Measurements from ENCODE around the gene SUFU. TPM values are rescaled to one million over a fixed set of nuclear protein-coding genes. Genes with fewer than 3 reads are reported as not detected.
A peak's percentile ranks its signal among the peaks of the same experiment; 100 is the strongest.

Gene SUFU
- total RNA-seq, 1 donor from 2014 or later = 7.4 TPM

DNA sequence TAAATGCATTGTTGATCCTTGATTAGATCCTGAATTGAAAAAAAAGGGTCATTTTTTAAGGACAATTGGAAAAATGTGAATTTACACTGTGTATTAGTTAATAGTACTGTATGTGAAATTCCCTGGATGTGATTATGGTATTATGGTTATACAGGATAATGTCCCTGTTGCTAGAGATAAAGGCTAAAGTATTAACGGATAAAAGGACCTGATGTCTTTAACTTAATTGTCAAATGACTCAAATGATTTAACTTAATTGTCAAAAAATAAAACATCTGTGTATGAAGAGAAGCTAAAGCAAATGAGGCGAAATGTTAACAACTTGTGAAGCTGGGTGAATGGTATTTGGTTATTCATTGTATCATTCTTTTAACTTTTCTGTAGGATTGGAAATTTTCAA is 48.8 kb downstream of the SUFU start:
- no peak for DNase-seq

- no peak for DNase-seq
These were observed 50.0 kb downstream of the SUFU start for GRCh38 chr10:102553771-102554170.

DNA sequence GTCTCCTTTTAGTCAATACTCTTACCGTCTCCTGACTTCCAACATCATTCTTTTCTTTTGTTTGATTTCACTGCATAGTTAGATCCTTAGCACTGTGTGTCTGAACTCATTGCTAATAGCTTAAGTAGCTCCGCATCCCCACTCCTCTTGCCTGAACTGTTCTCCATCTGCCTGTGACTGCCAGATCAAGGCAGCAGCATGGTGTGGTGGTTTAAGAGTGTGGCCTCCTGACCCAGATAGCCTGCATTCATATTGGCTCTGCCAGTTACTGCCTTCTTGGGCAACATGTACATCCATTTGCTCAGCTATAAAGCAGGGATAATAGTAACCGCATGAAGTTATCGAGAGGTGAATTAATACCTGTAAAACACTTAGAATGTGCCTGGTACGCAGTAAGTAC is 50.8 kb downstream of the SUFU start:
- DNase-seq = no peak

GRCh38 chr10:102555781-102556328 is 52.1 kb downstream of the SUFU start:
- no peak for DNase-seq

DNA sequence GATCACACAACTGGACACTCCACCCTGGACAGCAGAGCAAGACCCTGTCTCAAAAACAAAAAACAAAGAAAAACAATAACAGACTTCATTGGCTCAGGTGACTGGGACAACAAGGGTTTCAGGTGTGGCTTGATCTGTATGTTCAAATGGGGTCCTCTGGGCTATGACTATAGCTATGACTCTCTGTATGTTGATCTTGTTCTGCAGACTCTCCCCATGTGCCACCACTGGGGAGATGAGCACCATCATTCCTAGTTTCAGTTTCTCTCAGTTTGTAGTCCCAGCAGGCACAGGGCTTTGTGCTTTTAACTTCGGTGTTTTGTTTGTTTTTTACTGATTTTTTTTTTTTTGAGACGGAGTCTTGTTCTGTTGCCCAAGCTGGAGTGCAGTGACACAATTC is 53.8 kb downstream of the SUFU start:
- no peak for DNase-seq

GRCh38 chr10:102559764-102560163 is 56.0 kb downstream of the SUFU start:
- DNase-seq = no peak

DNA sequence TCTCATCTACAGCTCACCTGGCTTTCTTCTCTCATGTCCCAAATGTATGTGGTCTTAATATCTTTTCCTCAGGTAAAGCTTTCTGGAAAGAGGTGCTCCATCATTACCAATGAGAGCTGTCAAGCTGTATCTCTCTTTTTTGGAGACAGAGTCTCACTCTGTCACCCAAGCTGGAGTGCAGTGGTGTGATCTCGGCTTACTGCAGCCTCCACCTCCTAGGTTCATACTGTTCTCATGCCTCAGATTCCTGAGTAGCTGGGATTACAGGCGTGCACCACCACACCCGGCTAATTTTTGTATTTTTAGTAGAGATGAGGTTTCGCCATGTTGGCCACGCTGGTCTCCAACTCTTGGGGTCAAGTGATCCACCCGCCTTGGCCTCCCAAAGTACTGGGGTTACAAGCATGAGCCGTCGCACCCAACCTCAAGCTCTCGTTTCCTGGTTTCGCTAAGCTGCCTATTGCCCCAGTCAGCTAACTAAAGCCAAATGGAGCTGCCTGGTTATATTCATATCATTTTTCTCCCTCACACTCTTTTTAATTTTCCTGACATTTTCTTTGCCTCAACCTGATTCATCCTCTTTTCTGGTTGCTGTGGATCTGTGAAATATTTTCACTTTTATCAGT is 60.5 kb downstream of the SUFU start:
- DNase-seq = no peak

GRCh38 chr10:102565793-102566192 is 62.0 kb downstream of the SUFU start:
- no peak for DNase-seq

DNA sequence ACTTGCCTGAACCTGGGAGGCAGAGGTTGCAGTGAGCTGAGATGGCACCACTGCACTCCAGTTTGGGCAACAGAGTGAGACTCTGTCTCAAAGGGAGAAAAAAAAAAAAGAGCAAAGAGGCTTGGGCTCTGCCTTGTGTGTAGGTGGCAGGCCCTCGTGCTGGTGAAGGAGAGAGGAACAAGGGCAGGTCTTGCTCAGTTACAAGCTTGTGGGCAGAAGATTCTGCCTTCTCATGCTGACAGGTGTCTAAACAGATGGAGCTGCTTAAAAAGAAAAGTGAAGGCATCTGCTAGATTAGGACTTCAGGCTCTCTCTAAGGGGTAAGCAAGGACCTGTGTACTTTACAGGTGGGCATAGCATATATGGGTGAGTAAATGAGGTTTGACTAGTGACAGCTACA is 75.0 kb downstream of the SUFU start:
- DNase-seq = no peak

- peak; percentile 38 for DNase-seq
These were observed 75.6 kb downstream of the SUFU start for GRCh38 chr10:102579328-102579727.

DNA sequence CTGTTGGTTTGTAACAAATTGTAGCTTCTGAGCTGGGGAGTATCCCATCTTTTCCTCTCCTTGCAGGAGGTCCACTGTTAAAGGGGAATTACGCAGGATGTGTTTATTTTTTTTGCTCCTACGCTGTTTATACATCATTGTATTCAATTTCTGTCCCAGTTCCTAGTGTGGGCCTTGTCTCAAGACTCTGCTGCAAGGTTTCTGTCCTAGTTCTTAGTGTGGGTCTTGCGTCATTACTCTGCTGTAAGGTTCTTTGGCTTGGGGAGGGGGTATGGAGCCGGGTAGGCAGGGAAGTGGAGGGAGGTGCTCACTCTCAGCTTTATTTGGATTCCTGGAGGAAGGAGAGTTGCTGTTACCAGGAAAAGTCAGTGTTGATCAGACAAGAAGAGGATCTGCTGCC is 76.5 kb downstream of the SUFU start:
- no peak for DNase-seq

- DNase-seq = no peak
These were observed 77.6 kb downstream of the SUFU start for GRCh38 chr10:102581401-102581800.

- no peak for DNase-seq
These were observed 78.3 kb downstream of the SUFU start for GRCh38 chr10:102581981-102582580.

GRCh38 chr10:102583435-102584417 is 80.0 kb downstream of the SUFU start:
- peak; percentile 84 for DNase-seq

DNA sequence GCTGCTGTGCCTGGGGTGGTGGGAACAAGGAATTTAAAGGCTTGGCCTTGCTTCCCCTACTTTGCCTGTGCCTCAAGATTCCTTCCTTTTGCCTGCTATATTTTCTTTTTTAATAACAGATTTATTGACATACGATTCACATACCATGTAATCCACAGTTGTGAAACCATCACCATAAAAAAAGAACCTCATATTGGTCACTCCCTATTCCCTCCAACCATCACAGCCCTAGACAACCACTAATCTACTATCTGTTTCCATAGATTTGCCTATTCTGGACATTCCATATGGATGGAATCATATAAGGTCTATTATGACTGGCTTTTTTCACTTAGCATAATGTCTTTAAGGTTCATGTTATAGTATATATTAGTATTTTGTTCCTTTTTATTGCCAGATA is 81.3 kb downstream of the SUFU start:
- no peak for DNase-seq

GRCh38 chr10:102586858-102587257 is 83.1 kb downstream of the SUFU start:
- DNase-seq = no peak

DNA sequence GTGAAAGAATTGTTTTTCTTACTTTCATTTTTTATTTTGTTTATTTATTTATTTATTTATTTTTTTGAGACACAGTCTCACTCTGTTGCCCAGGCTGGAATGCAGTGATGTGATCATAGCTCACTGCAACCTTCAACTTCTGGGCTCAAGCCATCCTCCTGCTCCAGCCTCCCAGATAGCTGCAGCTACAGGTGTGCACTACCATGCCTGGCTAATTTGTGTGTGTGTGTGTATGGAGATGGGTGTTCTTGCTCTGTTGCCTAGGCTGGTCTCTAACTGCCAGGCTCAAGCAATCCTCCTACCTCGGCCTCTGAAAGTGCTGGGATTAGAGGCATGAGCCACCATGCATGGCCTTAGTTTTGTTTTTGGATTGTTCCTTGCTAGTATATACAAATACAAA is 85.1 kb downstream of the SUFU start:
- DNase-seq = no peak

DNA sequence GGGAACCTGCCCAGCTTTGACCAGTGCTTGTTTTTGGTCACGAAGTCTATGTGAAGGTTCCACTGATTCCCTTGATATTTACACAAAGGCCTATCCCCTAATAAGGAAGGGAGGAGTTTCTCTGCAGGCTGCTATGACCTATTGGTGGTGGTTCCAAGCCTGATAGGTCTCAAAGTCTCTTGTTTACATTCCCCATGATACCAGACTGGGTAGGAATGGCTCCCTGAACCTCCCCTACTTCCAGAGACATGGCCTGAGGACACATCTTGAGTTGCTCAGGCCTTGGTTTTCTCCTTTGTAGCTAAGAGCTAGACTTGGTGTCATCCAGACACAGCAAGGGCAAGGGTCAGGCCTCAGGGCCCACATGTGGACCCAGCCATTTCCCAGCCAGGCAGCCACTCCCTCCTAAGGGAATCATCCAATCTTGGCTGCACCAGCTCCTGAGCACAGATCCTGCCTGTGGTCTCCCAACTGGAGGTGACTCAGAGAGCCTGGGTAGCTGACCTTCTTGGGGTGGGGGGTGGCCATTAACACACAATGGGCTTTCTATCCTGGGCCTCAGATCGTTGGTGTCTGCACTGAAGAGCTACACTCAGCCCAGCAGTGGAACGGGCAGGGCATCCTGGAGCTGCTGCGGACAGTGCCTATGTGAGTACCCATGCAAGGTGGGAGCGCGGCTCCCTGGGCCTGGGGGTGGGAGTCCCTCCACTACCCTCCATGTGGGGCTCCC is 89.5 kb downstream of the SUFU start:
- no peak for DNase-seq

- DNase-seq = no peak
These were observed 90.0 kb downstream of the SUFU start for GRCh38 chr10:102593804-102594079.

GRCh38 chr10:102595293-102595692 is 91.5 kb downstream of the SUFU start:
- DNase-seq = no peak

GRCh38 chr10:102595897-102596296 is 92.1 kb downstream of the SUFU start:
- no peak for DNase-seq

DNA sequence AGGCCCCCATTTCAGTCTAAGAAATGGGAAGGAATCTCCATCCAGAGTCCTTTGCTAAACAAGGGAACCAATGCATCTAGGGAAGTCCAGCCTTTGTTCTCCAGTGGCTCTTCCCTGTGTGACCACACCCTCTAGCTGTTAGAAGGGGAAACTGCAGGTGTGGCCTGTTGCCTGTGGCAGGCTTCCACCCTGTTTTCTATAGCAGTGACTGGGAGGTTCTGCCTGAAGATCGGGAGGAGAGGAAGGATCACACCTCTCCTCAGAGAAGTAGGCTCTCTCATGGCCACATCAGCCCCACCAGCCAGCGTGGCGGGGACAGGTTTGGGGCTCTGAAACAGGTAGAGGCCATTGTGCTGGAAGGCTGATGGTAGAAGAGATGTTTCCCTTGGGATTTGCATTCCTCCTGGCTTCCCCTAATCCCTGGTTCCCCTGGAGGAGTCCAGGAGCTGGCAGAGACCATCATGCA is 92.8 kb downstream of the SUFU start:
- DNase-seq = no peak

Measured in skin of body (tissue), 2 donors.